Measurements from ENCODE around the gene UMAD1. TPM values are rescaled to one million over a fixed set of nuclear protein-coding genes. Genes with fewer than 3 reads are reported as not detected.

The UMAD1 gene
- total and polyA plus RNA-seq, 2 of the 4 experiments (the other 2 are of a cell fraction): 5.2 to 8.4 TPM

DNA sequence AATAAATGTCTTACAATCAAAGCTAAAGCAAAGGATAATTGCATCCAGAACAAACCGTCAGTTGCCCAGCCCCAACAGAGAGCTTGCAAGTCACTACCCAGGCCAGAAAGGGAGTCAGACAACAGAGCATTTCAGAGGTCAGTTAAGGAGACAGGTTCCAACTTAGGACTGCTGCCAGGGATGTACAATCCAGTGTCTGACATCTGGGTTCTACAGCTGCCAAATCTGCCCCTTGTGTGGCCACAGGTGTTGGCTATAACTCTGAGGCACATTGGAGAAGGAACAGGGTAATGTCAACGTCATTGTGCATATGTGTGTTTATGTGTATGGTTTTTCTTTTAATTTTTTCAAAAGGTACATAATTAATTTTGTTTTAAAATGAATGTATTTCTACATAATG, 242.8 kb downstream of the UMAD1 start:
- no peak overlapping the region for H3K27ac ChIP-seq (ENCODE audit: insufficient read depth, low read length)
- no peak for DNase-seq
- BruUV-seq (replicated peaks): no TSS peak
- no peaks in the 10 kb centered on the region; the same call in 1 of the 2 replicates for H3K9me1 ChIP-seq (ENCODE audit: insufficient read depth, low read length)
- ChIA-PET POLR2A (ENCODE audit: unreplicated experiment) (no interaction called here), CTCF (interaction anchor here (1.5 kb wide), 1 partner anchor 202 kb away, joined by 3 read pairs; no protein-coding TSS in a partner anchor)
- intact Hi-C loops (cut with micrococcal nuclease): no loop called here
- no peaks in the 10 kb centered on the region for H3K36me3 ChIP-seq (ENCODE audit: control insufficient read depth, insufficient read depth, low read length)
- TF ChIP-seq NFE2L2 (IDR thresholded peaks at IDR 0.05; ENCODE audit: low read depth, low read length) (no peak), FOS (IDR thresholded peaks at IDR 0.05; ENCODE audit: low read depth, low read length) (no peak), ELK1 (IDR thresholded peaks at IDR 0.05; ENCODE audit: borderline replicate concordance, low read depth, low read length) (no peak), RFX5 (IDR thresholded peaks at IDR 0.05; ENCODE audit: low read depth, low read length) (no peak), CTCF (conservative IDR thresholded peaks at IDR 0.05; ENCODE audit: low read depth, low read length) (no peak), CHD1 (IDR thresholded peaks at IDR 0.05; ENCODE audit: low read depth, low read length) (no peak), MXI1 (IDR thresholded peaks at IDR 0.05; ENCODE audit: borderline replicate concordance, low read depth, low read length) (no peak), CEBPB (IDR thresholded peaks at IDR 0.05; ENCODE audit: low read depth, low read length) (no peak)
- TF ChIP-seq, protein P1, sequence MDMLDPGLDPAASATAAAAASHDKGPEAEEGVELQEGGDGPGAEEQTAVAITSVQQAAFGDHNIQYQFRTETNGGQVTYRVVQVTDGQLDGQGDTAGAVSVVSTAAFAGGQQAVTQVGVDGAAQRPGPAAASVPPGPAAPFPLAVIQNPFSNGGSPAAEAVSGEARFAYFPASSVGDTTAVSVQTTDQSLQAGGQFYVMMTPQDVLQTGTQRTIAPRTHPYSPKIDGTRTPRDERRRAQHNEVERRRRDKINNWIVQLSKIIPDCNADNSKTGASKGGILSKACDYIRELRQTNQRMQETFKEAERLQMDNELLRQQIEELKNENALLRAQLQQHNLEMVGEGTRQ (IDR thresholded peaks at IDR 0.05; ENCODE audit: low read depth, low read length): no peak
- H2BK5ac ChIP-seq (ENCODE audit: low read depth, low read length, poor library complexity, severe bottlenecking): no peak overlapping the region
- H3K18ac ChIP-seq (ENCODE audit: low read depth, low read length): no peak overlapping the region
- no peak overlapping the region for H2AFZ ChIP-seq (replicated peaks; ENCODE audit: low read length, poor library complexity)
- no peaks in the 10 kb centered on the region for H3K9me3 ChIP-seq (ENCODE audit: control insufficient read depth, insufficient read depth, low read length)
- no peak overlapping the region for H3K4me2 ChIP-seq (ENCODE audit: low read depth, low read length)
- no peak overlapping the region for H2BK15ac ChIP-seq (ENCODE audit: low read depth, low read length)
- WGBS, 2 experiments (ENCODE audit: extremely low coverage in 2 of 2, insufficient read length in 1 of 2): no CpG with 5 or more reads among the region's 2 CpGs
- no peak overlapping the region for H2AK5ac ChIP-seq (ENCODE audit: low read depth, low read length)
- no peak overlapping the region for H2BK20ac ChIP-seq (ENCODE audit: low read depth, low read length)
- H2AK9ac ChIP-seq (replicated peaks; ENCODE audit: low read depth, low read length, poor library complexity): no peak overlapping the region
- dilution Hi-C loops (cut with HindIII; ENCODE audit: low sequenced_read_pairs, unreplicated experiment): no loop called here
- H3K14ac ChIP-seq (replicated peaks; ENCODE audit: low read depth, low read length): no peak overlapping the region
- no peak overlapping the region for H3K4ac ChIP-seq (ENCODE audit: low read depth, low read length)
- in situ Hi-C loops (cut with MboI; ENCODE audit: low sequenced_read_pairs): no loop called here
- H3K23ac ChIP-seq (ENCODE audit: low read depth, low read length): no peak overlapping the region
- no peak overlapping the region for H3K4me3 ChIP-seq (ENCODE audit: insufficient read depth, low read depth, low read length)
- H3K56ac ChIP-seq (ENCODE audit: extremely low read depth, insufficient read depth, low read length): no peak overlapping the region
- no peak overlapping the region for H3K9ac ChIP-seq (ENCODE audit: low read depth, low read length)
- H3K79me1 ChIP-seq (ENCODE audit: low read depth in 1 of 2, low read length in 2 of 2): no peaks in the 10 kb centered on the region
- H2BK120ac ChIP-seq (ENCODE audit: low read depth, low read length): no peak overlapping the region
- H3K4me1 ChIP-seq (ENCODE audit: control insufficient read depth, insufficient read depth, low read length): no peaks in the 10 kb centered on the region
- no peak overlapping the region for H4K91ac ChIP-seq (ENCODE audit: insufficient read depth, low read depth, low read length)
- no peak overlapping the region for H4K8ac ChIP-seq (ENCODE audit: low read depth in 2 of 2, low read length in 2 of 2)
- H4K5ac ChIP-seq (ENCODE audit: low read depth, low read length): no peak overlapping the region
- H3K27me3 ChIP-seq (ENCODE audit: control insufficient read depth, insufficient read depth, low read length): no peaks in the 10 kb centered on the region
- no peaks in the 10 kb centered on the region for H4K20me1 ChIP-seq (ENCODE audit: insufficient read depth, low read length)
- ATAC-seq (ENCODE audit: low read depth): no peak
